HEK293 (cell line): Measurements from ENCODE around the gene C9orf57.

ENCODE experiments used
- CTCF ChIA-PET: fragments of 350-600 bp; formaldehyde crosslinking; extraction: SDS; loops from one replicate; lab custom pipeline; 2021; ENCODE audit warnings: antibody characterized with exemption; lab: Yijun Ruan, JAX
- POLR2A ChIA-PET: fragments of 300-600 bp; formaldehyde crosslinking; extraction: SDS; loops from one replicate; lab custom pipeline; 2020; ENCODE audit warnings: antibody characterized with exemption, inconsistent platforms; lab: Yijun Ruan, JAX
- H3K27ac ChIP-seq: fragments of 200-500 bp; sonication (Bioruptor generic); 2 replicates; pipeline ENCODE4 v1.5.1; 2014; ENCODE audit warnings: low read depth, low read length, control low read depth, inconsistent platforms; ENCODE audit errors: extremely low read depth
- H3K36me3 ChIP-seq, 2 experiments: fragments of 200-500 bp in 1 of 2; sonication (Bioruptor generic) in 1 of 2; 1 replicate in 1 of 2; 2 replicates in 1 of 2; pipeline ENCODE4 v1.5.1; 2014 to 2017; ENCODE audit warnings: inconsistent platforms in 2 of 2, low read length in 2 of 2; ENCODE audit not compliant: control insufficient read depth in 2 of 2, insufficient read depth in 1 of 2
- H3K4me1 ChIP-seq: fragments of 200-500 bp; sonication (Bioruptor generic); 2 replicates; pipeline ENCODE4 v1.5.1; 2014; ENCODE audit warnings: mild to moderate bottlenecking, low read length, inconsistent platforms; ENCODE audit not compliant: control insufficient read depth, insufficient read depth
- H3K4me3 ChIP-seq: 2 replicates; pipeline ENCODE4 v1.5.1; 2011; ENCODE audit warnings: low read depth, mild to moderate bottlenecking, control low read depth, low read length, moderate library complexity
- H3K9me3 ChIP-seq: fragments of 200-500 bp; sonication (Bioruptor generic); 2 replicates; pipeline ENCODE4 v1.5.1; 2014; ENCODE audit warnings: low read depth, low read length, inconsistent platforms; ENCODE audit not compliant: control insufficient read depth, insufficient read depth
- BCL11B ChIP-seq: fragments of 450-650 bp; formaldehyde crosslinking; IDR thresholded peaks from 2 replicates; pipeline ENCODE4 v1.5.1; 2016; ENCODE audit warnings: low read depth, missing biosample characterization, missing genetic modification characterization
- EGR2 ChIP-seq: fragments of 450-650 bp; formaldehyde crosslinking; IDR thresholded peaks from 2 replicates; pipeline ENCODE4 v1.5.1; 2016; ENCODE audit warnings: low read depth, missing biosample characterization, missing genetic modification characterization
- KLF16 ChIP-seq: fragments of 450-650 bp; formaldehyde crosslinking; IDR thresholded peaks from 2 replicates; pipeline ENCODE4 v1.5.1; 2017; ENCODE audit warnings: missing biosample characterization, missing genetic modification characterization
- KLF7 ChIP-seq: fragments of 450-650 bp; formaldehyde crosslinking; IDR thresholded peaks from 2 replicates; pipeline ENCODE4 v1.5.1; 2016; ENCODE audit warnings: missing biosample characterization, missing genetic modification characterization, borderline replicate concordance
- YY1 ChIP-seq: fragments of 450-650 bp; formaldehyde crosslinking; IDR thresholded peaks from 2 replicates; pipeline ENCODE4 v1.5.1; 2018; ENCODE audit warnings: missing biosample characterization, missing genetic modification characterization
- ZBTB49 ChIP-seq: fragments of 450-650 bp; formaldehyde crosslinking; IDR thresholded peaks from 2 replicates; pipeline ENCODE4 v1.5.1; 2016; ENCODE audit warnings: missing biosample characterization, missing genetic modification characterization, low read depth
- ZFHX2 ChIP-seq: fragments of 450-650 bp; formaldehyde crosslinking; conservative IDR thresholded peaks from 2 replicates; pipeline ENCODE4 v1.5.1; 2016; ENCODE audit warnings: missing biosample characterization, missing genetic modification characterization
- ZNF121 ChIP-seq: fragments of 450-650 bp; formaldehyde crosslinking; IDR thresholded peaks from 2 replicates; pipeline ENCODE4 v1.5.1; 2016; ENCODE audit warnings: missing biosample characterization, missing genetic modification characterization
- ZNF19 ChIP-seq: fragments of 450-650 bp; formaldehyde crosslinking; IDR thresholded peaks from 2 replicates; pipeline ENCODE4; 2016; ENCODE audit warnings: missing biosample characterization, missing genetic modification characterization, low read depth
- ZNF214 ChIP-seq: fragments of 450-650 bp; formaldehyde crosslinking; IDR thresholded peaks from 2 replicates; pipeline ENCODE4 v1.5.1; 2017; ENCODE audit warnings: missing biosample characterization, mild to moderate bottlenecking, missing genetic modification characterization, borderline replicate concordance
- ZNF404 ChIP-seq: fragments of 450-650 bp; formaldehyde crosslinking; IDR thresholded peaks from 2 replicates; pipeline ENCODE4 v1.5.1; 2017; ENCODE audit warnings: missing biosample characterization, missing genetic modification characterization
- ZNF426 ChIP-seq: fragments of 450-650 bp; formaldehyde crosslinking; IDR thresholded peaks from 2 replicates; pipeline ENCODE4 v1.5.1; 2017; ENCODE audit warnings: missing biosample characterization, missing genetic modification characterization, mild to moderate bottlenecking, inconsistent platforms, moderate library complexity
- ZNF501 ChIP-seq: fragments of 450-650 bp; formaldehyde crosslinking; IDR thresholded peaks from 2 replicates; pipeline ENCODE4 v1.5.1; 2016; ENCODE audit warnings: missing biosample characterization, missing genetic modification characterization
- ZNF518A ChIP-seq: fragments of 450-650 bp; formaldehyde crosslinking; conservative IDR thresholded peaks from 2 replicates; pipeline ENCODE4 v1.5.1; 2016; ENCODE audit warnings: low read depth, missing biosample characterization, missing genetic modification characterization
- ZNF549 ChIP-seq: fragments of 450-650 bp; IDR thresholded peaks from 2 replicates; pipeline ENCODE4 v1.5.1; 2018; ENCODE audit warnings: missing biosample characterization, missing genetic modification characterization, mild to moderate bottlenecking, inconsistent platforms, moderate library complexity
- ZNF560 ChIP-seq: fragments of 450-650 bp; formaldehyde crosslinking; IDR thresholded peaks from 2 replicates; pipeline ENCODE4 v1.5.1; 2017; ENCODE audit warnings: missing biosample characterization, missing genetic modification characterization, borderline replicate concordance
- ZNF610 ChIP-seq: fragments of 450-650 bp; formaldehyde crosslinking; IDR thresholded peaks from 2 replicates; pipeline ENCODE4 v1.5.1; 2016; ENCODE audit warnings: missing biosample characterization, missing genetic modification characterization, borderline replicate concordance
- ZNF621 ChIP-seq: fragments of 450-650 bp; formaldehyde crosslinking; IDR thresholded peaks from 2 replicates; pipeline ENCODE4 v1.5.1; 2017; ENCODE audit warnings: missing biosample characterization, missing genetic modification characterization
- ZNF670 ChIP-seq: fragments of 450-650 bp; formaldehyde crosslinking; IDR thresholded peaks from 2 replicates; pipeline ENCODE4 v1.5.1; 2016; ENCODE audit warnings: missing biosample characterization, missing genetic modification characterization, low read depth
- ZNF677 ChIP-seq: fragments of 450-650 bp; IDR thresholded peaks from 2 replicates; pipeline ENCODE4 v1.5.0; 2018; ENCODE audit warnings: missing biosample characterization, mild to moderate bottlenecking, missing genetic modification characterization, moderate library complexity
- ZNF768 ChIP-seq: fragments of 450-650 bp; formaldehyde crosslinking; IDR thresholded peaks from 2 replicates; pipeline ENCODE4 v1.5.1; 2018; ENCODE audit warnings: missing biosample characterization, mild to moderate bottlenecking, missing genetic modification characterization
- ZNF777 ChIP-seq: fragments of 450-650 bp; formaldehyde crosslinking; IDR thresholded peaks from 2 replicates; pipeline ENCODE4 v1.5.1; 2017; ENCODE audit warnings: missing biosample characterization, missing genetic modification characterization, borderline replicate concordance
- TF ChIP-seq, protein P1 (sequence below): fragments of 450-650 bp; formaldehyde crosslinking; IDR thresholded peaks from 2 replicates; pipeline ENCODE4 v1.5.1; 2017; ENCODE audit warnings: missing biosample characterization, missing genetic modification characterization
- TF ChIP-seq, protein P2 (sequence below): fragments of 450-650 bp; formaldehyde crosslinking; IDR thresholded peaks from 2 replicates; pipeline ENCODE4 v1.5.1; 2016; ENCODE audit warnings: missing biosample characterization, missing genetic modification characterization

C9orf57 gene

DNA sequence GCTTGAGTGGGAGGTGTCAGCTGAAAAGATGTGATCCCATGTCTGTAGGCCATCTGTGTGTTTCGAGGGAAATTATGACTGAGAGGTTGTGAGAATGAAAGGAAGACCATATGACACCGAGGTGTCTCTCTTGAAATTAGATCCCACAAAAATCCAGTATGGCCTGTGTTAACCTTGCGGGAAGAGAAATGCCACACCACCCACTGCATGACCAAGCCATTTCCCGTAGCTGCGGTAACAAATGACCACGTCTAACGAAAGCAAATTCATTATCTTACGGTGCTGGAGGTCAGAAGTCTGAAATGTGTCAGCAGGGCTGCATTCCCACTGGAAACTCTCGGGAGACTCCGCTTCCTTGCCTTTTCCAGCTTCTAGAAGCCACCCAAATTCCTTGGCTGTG lies 11.6 kb downstream of the C9orf57 start:
- ChIA-PET CTCF (interaction anchor here (1.5 kb wide), 1 partner anchor 9 kb away, joined by 11 read pairs; no protein-coding TSS in a partner anchor), POLR2A (no interaction called here)
- TF ChIP-seq ZNF426 (tag by site-specific recombination) (no peak), ZNF610 (tag by site-specific recombination) (no peak), BCL11B (tag by site-specific recombination) (no peak), KLF16 (tag by site-specific recombination) (no peak), KLF7 (tag by site-specific recombination) (no peak), ZNF518A (no peak), ZFHX2 (tag by site-specific recombination) (no peak), ZNF768 (no peak), ZNF19 (tag by site-specific recombination) (no peak), EGR2 (tag by site-specific recombination) (no peak), ZNF621 (tag by site-specific recombination) (no peak), ZNF501 (no peak)
- TF ChIP-seq, protein P1, sequence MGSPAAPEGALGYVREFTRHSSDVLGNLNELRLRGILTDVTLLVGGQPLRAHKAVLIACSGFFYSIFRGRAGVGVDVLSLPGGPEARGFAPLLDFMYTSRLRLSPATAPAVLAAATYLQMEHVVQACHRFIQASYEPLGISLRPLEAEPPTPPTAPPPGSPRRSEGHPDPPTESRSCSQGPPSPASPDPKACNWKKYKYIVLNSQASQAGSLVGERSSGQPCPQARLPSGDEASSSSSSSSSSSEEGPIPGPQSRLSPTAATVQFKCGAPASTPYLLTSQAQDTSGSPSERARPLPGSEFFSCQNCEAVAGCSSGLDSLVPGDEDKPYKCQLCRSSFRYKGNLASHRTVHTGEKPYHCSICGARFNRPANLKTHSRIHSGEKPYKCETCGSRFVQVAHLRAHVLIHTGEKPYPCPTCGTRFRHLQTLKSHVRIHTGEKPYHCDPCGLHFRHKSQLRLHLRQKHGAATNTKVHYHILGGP: no peak
- Histone ChIP-seq H3K27ac (no peak overlapping the region), H3K4me1 (no peaks in the 10 kb centered on the region), H3K9me3 (no peaks in the 10 kb centered on the region), H3K4me3 (no peak overlapping the region), H3K36me3 (no peaks in the 10 kb centered on the region)

- H3K27ac ChIP-seq: no peak overlapping the region
- no peaks in the 10 kb centered on the region for H3K36me3 ChIP-seq
- no peaks in the 10 kb centered on the region for H3K9me3 ChIP-seq
- no peaks in the 10 kb centered on the region for H3K4me1 ChIP-seq
- ChIA-PET POLR2A (no interaction called here), CTCF (interaction anchor here (0.7 to 1.0 kb wide), 2 partner anchors 8 to 640 kb away, joined by 3 read pairs; no protein-coding TSS in a partner anchor)
- TF ChIP-seq ZNF670 (no peak), ZNF677 (tag by site-specific recombination) (no peak), ZNF121 (no peak), ZNF214 (tag by site-specific recombination) (no peak), ZNF549 (no peak), ZNF404 (tag by site-specific recombination) (no peak), ZBTB49 (tag by site-specific recombination) (no peak), ZNF560 (tag by site-specific recombination) (no peak), ZNF777 (tag by site-specific recombination) (no peak), YY1 (tag by site-specific recombination) (no peak)
- TF ChIP-seq, protein P2, sequence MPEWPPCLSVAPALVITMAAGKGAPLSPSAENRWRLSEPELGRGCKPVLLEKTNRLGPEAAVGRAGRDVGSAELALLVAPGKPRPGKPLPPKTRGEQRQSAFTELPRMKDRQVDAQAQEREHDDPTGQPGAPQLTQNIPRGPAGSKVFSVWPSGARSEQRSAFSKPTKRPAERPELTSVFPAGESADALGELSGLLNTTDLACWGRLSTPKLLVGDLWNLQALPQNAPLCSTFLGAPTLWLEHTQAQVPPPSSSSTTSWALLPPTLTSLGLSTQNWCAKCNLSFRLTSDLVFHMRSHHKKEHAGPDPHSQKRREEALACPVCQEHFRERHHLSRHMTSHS (tag by site-specific recombination): no peak
- H3K4me3 ChIP-seq: no peak overlapping the region
Observed at GRCh38 chr9:72046630-72047456, 13.6 kb downstream of the C9orf57 start.
